ENCODE data around the gene RNF225. TPM values are rescaled to one million over a fixed set of nuclear protein-coding genes. Genes with fewer than 3 reads are reported as not detected.

RNF225 gene
- total and polyA plus RNA-seq, 2 of the 13 experiments (the other 11 are each of a cell fraction or from before 2014, with no cell fraction given) = not detected

DNA sequence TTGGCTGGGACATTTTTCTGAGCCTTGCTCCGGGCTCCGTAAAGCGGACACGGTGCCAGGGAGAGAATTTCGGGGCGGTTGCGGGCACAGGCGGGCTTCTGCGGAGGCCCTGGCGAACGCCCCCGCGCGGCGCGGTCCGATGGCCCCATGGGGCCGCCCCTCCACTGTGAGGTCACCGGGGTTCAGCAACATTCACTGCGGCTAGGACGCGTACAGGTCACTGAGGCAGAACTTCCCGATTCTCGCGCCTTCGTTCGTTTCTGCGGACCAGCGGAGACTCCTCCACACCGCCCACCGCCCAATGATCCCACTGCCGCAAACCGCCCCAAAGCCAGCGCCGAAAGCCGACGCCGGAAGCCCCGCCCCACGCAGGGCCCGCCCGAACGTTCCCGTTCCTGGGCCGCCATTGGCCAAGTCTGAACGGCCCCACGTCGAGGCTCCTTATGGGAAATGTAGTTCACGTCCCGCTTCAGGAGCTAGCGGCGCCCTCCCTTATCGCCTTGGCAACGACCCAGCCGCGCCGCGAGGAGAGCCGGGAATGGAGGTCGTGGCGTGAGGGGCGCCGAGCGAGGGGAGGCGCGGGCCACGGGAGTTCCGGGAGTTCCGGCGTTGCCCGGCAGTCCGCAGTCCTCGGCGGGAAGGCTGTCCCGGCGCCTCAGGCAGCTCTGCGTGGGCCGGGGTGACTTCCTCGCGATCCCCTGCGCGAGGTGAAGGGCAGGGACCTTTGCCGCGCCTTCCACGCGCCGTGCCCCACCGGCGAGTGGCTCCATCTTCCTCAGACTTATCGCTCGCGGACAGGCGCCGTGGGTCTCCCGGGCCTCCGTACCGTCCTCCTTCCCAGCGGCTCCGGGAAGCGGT lies 12.9 kb downstream of the RNF225 start, which contains the start of gene ZNF584 (continued):
- TF ChIP-seq, protein P1, sequence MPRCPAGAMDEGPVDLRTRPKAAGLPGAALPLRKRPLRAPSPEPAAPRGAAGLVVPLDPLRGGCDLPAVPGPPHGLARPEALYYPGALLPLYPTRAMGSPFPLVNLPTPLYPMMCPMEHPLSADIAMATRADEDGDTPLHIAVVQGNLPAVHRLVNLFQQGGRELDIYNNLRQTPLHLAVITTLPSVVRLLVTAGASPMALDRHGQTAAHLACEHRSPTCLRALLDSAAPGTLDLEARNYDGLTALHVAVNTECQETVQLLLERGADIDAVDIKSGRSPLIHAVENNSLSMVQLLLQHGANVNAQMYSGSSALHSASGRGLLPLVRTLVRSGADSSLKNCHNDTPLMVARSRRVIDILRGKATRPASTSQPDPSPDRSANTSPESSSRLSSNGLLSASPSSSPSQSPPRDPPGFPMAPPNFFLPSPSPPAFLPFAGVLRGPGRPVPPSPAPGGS (CRISPR knock-in tag; IDR thresholded peaks at IDR 0.05) = no peak; the same call in none of the 2 replicates
- TF ChIP-seq JDP2 (CRISPR knock-in tag; IDR thresholded peaks at IDR 0.05; ENCODE audit: borderline replicate concordance) = no peak
- peak; percentile 78; the same call in 1 of the 2 replicates for TF ChIP-seq IRF9 (CRISPR knock-in tag; IDR thresholded peaks at IDR 0.05; ENCODE audit: borderline replicate concordance)
- TF ChIP-seq HOXA5 (CRISPR knock-in tag; IDR thresholded peaks at IDR 0.05) = no peak; the same call in none of the 2 replicates
- no peak; the same call in 1 of the 2 replicates for TF ChIP-seq ZFP41 (CRISPR knock-in tag; IDR thresholded peaks at IDR 0.05; ENCODE audit: borderline replicate concordance)
- TF ChIP-seq SMAD1 (CRISPR knock-in tag; IDR thresholded peaks at IDR 0.05; ENCODE audit: borderline replicate concordance, low read depth) = no peak
- no peak for TF ChIP-seq NCOA1 (CRISPR knock-in tag; IDR thresholded peaks at IDR 0.05)
- no peak for TF ChIP-seq ZNF17 (CRISPR knock-in tag; IDR thresholded peaks at IDR 0.05)
- TF ChIP-seq THAP11 (CRISPR knock-in tag; IDR thresholded peaks at IDR 0.05) = peak; percentile 99
- no peak for TF ChIP-seq FOXK2 (IDR thresholded peaks at IDR 0.05)
- TF ChIP-seq ZMYM3 (CRISPR knock-in tag; IDR thresholded peaks at IDR 0.05) = no peak
- peak; percentile 28 for TF ChIP-seq ZNF883 (CRISPR knock-in tag; IDR thresholded peaks at IDR 0.05; ENCODE audit: not compliant biosample characterization)
- no peak for TF ChIP-seq RFXAP (CRISPR knock-in tag; IDR thresholded peaks at IDR 0.05; ENCODE audit: borderline replicate concordance)
- TF ChIP-seq SMARCC2 (IDR thresholded peaks at IDR 0.05) = no peak
- peak; percentile 90; the same call in 1 of the 2 replicates for TF ChIP-seq ZNF33A (CRISPR knock-in tag; IDR thresholded peaks at IDR 0.05; ENCODE audit: borderline replicate concordance)
- TF ChIP-seq BATF2 (CRISPR knock-in tag; IDR thresholded peaks at IDR 0.05) = no peak
- no peak for TF ChIP-seq GLMP (CRISPR knock-in tag; IDR thresholded peaks at IDR 0.05; ENCODE audit: borderline replicate concordance)
- no peak for TF ChIP-seq SOX5 (CRISPR knock-in tag; IDR thresholded peaks at IDR 0.05; ENCODE audit: borderline replicate concordance)
- TF ChIP-seq, protein P2, sequence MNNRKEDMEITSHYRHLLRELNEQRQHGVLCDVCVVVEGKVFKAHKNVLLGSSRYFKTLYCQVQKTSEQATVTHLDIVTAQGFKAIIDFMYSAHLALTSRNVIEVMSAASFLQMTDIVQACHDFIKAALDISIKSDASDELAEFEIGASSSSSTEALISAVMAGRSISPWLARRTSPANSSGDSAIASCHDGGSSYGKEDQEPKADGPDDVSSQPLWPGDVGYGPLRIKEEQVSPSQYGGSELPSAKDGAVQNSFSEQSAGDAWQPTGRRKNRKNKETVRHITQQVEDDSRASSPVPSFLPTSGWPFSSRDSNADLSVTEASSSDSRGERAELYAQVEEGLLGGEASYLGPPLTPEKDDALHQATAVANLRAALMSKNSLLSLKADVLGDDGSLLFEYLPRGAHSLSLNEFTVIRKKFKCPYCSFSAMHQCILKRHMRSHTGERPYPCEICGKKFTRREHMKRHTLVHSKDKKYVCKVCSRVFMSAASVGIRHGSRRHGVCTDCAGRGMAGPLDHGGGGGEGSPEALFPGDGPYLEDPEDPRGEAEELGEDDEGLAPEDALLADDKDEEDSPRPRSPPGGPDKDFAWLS (CRISPR knock-in tag; IDR thresholded peaks at IDR 0.05; ENCODE audit: borderline replicate concordance) = 0 out of 2 replicates have a peak, but pooled peaks have one; percentile 20
- peak; percentile 86 for TF ChIP-seq ZNF709 (CRISPR knock-in tag; IDR thresholded peaks at IDR 0.05)
